Bone marrow (tissue), 2 donors: ENCODE measurements around the gene PAPOLA.

Experiments
- DNase-seq, 2 donors: peaks; one replicate each; lab custom pipeline; 2025; lab: John Stamatoyannopoulos, UW

The PAPOLA gene

GRCh38 chr14:96565811-96566210 is 63.6 kb downstream of the PAPOLA start:
- no peak for DNase-seq

DNA sequence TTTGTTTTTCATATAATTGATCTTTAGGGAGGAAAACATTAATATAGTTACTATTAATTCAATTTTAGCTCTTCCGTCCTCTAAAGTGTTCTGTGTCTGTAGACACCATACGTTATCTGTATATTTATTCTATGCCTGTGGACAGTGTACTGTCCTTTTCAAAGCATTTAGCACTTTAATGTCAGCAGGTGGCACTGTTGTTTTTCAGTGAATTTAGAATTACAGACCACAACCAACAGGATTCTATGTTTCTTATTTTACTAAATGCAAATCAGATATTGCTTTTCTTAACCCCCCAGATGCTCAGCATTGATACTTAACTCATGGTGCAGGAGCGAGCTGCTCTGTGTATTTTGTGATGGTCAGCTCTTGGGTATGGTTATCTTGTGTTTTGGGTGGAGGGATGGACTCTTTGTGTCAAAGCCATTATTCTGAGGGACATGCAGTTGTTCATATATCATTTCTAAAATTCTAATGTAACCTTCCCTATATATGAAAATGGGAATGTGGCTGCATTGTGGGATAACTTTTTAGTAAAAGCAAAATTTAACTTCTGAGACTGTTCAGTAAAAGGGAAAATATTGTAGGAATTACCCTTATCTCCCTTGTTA is 65.2 kb downstream of the PAPOLA start:
- DNase-seq, result no peak

DNA sequence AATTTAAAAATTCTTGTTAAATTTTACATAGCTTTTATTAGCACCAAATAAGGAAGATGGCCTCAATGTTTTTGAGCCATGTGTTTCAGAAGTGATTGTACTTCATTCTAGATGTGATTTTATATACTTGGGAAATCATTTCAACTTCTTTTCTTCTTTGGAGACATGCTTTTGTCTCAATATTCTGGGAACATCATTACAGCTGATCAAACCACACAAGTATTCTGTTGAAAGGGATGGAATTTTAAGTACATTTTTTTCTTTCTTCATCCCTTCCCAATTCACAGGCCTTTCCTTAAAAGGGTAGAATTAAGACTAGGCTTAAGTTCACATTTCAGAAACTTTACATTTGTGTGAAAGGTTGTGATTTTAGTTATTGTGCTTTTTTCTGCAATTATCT is 66.4 kb downstream of the PAPOLA start:
- DNase-seq, result no peak

DNA sequence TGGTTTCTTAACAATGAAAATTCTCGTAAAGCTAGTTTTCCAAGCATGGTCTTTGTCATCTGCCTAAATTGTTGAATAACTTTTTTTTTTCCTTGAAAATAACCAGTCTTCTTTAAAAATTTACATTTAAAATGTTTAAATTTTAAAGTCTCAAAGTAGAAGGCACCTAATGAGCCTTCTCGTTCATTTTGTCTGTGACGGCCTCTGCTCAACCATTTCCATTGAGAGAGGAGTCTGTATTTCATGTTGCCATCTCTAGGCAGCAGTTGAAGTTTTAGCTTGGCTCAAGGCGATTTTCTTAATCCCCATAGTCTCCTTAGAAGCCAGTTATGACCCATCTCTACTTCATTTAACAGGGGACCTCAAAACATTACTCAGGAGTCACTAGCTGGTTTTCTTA is 69.1 kb downstream of the PAPOLA start:
- DNase-seq, result no peak

- DNase-seq, result no peak
Observed at GRCh38 chr14:96573473-96574100, 71.4 kb downstream of the PAPOLA start.

DNA sequence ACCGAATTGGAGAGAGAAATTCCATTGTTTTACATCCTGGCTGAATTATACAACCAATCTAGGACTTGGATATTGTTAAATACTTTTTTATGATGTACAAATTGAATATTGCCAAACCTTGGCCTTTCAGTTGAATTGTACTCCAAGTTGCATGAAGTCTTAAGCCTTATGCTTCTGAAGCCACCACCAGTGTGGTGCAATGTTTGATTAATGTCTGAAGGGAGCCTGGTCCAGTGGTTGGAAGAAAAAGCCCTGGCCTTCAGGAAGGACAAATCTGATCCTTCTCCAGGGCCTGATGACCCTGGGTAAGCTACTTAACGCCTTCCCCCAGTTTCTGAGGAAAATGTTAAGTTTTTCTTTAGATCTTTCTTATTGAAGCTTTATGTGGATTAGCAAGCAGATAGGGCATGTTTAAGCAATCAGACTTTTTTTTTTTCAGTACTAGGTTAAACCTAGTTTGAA is 72.0 kb downstream of the PAPOLA start:
- no peak for DNase-seq

DNA sequence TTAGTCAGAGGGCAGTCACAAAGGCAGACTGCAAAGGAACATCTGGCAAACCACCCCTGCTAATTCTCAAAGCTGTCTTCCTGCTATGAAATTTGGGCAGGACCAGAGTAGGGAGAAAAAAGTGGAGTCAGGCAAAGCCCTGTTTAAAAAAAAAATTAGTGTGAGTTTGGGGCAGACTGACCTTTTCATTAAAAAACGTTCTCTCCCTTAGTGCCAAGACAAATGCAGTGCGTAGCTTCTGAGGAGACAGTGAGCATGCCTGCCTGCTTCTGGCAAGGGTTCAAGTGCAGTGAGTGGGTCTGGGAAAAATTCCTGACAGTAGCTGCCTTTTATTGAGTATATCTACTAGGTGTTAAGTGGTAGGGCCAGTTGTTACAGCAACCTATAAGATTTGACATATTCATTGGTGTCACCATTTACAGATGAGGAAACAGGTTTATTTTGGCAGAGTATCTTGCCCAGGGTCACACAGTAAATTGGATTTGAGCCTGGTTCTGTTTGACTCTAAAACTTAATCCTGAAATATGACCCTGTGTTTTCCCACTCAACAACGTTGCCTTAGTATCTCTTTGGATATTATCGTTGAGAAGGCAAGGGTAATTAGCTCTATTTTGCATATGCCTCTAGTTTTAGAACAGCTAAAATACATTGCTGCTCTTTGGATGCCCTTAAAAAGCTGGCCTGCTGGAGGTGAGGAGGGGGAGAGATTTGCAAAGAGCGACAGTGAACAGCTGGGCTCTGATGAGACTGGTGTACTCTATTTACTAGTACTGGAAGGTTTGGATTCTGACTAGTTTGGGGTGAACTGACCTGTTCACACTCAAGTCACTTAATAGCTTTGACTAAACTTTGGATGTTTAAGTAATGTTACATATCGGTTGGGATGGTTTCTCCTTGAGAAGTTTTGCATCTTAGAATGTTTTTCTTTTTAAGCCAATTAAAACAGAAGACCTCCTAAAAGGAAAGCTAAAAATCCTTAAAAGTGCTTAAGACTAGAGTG is 72.8 kb downstream of the PAPOLA start:
- no peak for DNase-seq

DNA sequence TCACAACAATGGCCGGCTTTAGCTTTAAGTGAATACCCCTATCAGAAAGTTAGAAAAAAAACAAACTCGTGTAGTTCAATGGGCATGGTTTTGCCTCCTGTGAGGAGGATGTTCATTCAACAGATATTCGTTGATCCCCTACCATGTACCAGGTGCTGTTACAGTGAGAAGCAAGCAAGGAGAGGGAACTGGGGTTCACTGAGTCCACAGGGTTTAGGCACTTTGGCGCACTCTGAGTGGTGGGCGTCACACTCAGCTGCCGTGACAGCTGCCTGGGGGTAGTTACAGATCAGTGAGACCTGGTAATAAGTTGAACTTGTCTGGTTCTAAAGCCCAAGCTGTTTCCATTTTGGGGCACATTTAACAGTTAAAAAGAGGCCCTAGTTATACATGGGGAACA is 74.2 kb downstream of the PAPOLA start:
- DNase-seq, result no peak

DNA sequence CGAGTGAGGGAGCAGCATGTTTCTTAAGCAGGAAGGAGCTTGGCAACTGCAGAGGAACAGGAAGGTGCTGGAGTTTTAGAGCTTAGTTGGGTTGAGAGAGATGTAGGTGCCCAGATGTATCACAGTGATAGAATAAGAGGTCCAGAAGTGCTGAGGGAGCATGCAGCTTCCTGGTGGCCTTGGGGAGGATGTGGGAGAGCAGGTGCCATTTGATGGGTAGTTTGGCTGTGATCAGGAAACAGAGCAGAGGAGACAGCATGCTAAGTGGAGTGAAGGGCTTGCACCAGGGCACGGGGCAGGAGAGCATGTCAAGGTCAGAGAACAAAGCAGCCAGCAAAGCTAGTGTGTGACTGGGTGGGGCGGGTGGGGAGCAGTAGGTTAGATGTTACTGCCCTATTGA is 74.8 kb downstream of the PAPOLA start:
- DNase-seq, result no peak

DNA sequence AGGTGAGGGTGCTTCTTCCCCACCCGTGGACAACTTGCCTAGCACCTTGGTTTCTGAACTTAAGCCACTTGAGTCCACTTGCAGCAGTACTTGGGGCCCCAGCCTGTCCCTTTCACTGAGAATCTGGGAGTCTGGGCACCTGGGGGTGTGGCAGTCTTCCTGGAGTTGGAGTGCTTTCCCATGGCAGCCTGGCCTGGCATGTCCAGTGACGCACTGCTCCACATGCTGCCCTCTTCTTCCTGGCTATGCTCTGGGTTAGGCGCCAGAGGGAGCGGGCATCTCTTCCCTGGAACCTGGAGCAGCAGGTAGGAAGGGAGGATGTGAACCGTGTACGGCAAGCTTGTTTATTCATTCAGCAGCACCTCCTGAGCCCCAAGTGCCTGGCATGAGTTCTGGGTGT is 76.4 kb downstream of the PAPOLA start:
- no peak for DNase-seq

- no peak for DNase-seq
Observed at GRCh38 chr14:96579358-96579757, 77.2 kb downstream of the PAPOLA start.

- no peak for DNase-seq
Observed at GRCh38 chr14:96579855-96580254, 77.7 kb downstream of the PAPOLA start.

- DNase-seq, result no peak
Observed at GRCh38 chr14:96580566-96580965, 78.4 kb downstream of the PAPOLA start.

- no peak for DNase-seq
Observed at GRCh38 chr14:96581026-96581425, 78.8 kb downstream of the PAPOLA start.

- DNase-seq, result no peak
Observed at GRCh38 chr14:96581902-96582301, 79.7 kb downstream of the PAPOLA start.

DNA sequence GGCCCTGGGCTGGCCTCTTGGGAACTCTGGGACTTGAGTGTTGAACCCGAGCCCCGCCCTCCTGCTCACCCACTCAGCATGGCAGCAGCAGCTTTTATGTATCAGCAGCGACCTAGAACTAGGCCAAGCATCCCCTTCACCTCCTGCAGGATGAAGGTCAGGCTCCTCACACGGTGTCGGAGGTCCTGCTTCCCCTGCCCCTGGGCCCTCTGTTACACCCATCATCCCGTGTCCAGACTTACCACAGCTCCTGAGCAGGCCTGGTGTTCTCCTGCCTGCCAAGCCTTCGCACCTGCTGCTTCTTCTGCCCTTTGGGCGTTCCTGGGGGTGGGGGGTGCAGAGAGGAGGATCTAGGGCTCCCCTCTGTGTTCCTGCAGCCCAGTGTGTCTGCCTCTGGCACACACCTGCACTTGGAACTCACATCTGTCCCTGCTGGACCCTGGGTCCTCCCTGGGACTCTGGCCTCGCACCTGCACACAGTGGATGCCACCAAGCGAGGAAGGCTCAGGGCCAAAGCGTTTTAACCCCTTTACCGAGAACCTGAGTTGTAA is 80.3 kb downstream of the PAPOLA start:
- DNase-seq, result no peak

DNA sequence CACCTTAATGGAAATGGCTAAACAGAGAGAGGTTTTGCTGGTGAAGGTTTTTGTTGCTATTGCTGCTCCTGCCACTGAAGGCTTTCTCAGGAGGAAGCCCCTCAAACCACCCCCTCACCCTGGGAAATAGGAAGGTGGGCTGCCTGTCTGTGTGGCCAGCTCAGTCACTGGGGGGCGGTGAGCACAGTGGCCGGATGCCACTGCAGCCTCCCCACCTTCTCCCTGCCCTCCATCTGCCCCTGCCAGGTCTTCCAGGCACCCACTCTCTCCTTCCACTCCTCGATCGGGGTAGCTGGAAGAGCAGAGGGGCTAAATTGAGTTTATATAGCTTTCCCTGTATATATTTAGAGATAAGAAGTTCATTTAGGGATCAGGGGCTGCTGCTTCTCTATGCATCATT is 80.8 kb downstream of the PAPOLA start:
- DNase-seq, result no peak

GRCh38 chr14:96583569-96584041 is 81.4 kb downstream of the PAPOLA start:
- DNase-seq, result no peak

DNA sequence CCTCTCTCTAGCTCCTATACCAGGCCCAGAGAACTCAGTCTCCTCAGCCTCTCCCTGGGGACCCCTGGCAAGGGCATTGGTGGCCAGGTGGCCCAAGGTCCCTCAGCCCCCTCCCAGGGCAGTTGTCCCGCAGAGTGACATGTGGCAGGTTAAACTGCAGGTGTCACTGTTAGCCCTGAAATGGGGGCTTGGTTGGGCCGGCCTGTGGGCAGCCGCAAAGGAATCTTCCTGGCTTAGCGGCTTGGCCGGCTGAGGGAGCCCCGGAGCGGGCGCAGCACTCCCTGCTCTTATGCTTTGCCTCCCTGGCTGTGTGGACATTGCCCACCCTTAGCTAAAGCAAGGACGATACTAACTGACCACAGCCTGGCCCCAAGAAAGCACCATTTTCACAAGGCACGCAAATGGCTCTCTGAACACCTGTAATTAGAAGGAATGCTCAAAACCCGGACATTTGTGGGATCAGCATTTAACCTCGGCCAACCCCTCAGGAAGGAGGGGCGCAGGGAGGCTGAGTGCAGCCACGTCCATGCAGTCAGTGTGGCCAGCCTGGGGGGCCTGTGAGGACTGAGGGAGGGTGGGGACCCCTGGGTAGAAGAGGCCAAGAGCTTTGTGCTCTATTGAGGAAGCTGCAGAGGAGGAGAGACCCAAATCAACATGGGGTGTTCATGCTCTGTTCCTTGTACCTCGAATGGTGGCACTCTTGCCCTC is 82.2 kb downstream of the PAPOLA start:
- DNase-seq, result no peak

GRCh38 chr14:96584907-96585671 is 82.9 kb downstream of the PAPOLA start:
- DNase-seq, result no peak

GRCh38 chr14:96585672-96586013 is 83.5 kb downstream of the PAPOLA start:
- DNase-seq, result no peak
